GM21360 (cell line): ENCODE results near the gene KLK3.

ENCODE experiments used
- ATAC-seq: cut with Tn5 transposase; IDR thresholded peaks from one replicate; pipeline ENCODE4 v1.9.1; 2021; ENCODE audit warnings: mild to moderate bottlenecking, moderate library complexity; ENCODE audit not compliant: unreplicated experiment

Gene KLK3

GRCh38 chr19:50896591-50897190 is 42.0 kb downstream of the KLK3 start:
- ATAC-seq, result peak; percentile 72

- ATAC-seq, result peak; percentile 25
Observed at GRCh38 chr19:50897191-50897607, 42.5 kb downstream of the KLK3 start.

DNA sequence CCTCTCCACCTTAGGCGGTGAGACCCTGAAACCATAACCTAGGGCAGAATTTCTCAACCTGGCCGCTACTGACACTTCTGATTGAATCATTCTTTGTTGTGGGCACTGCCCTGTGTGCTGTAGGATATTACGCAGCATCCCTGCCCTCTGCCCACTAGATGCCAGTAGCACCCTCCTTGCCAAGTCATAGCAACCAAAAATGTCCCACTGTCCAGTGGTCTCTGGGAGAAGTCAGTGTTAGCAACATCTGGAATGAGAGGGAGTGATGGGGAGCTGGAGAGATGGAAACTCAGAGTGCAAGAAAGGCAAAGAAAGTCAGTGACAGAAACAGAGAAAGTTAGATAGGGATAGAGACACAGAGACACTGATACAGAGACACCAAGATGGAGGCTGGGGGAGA is 42.9 kb downstream of the KLK3 start:
- peak; percentile 2 for ATAC-seq

DNA sequence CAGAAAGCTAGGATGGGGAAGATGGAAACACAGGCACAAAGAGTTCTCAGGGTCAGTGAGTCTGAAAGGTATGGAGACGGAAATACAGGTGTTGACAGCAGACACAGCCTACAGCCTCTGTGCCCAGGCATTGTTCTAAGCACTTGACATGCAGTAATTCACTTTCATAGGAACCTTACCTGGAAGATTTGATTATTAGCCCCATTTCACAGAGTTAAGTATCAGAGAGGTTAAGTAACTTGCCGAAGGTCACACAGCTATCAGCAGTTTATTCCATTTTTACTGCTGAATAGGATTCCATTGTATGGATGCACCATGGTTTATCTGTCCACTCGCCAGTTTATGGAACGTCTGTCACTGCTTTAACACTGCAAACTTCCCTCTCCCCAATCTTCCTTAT is 43.3 kb downstream of the KLK3 start:
- no peak for ATAC-seq

- ATAC-seq, result no peak
Observed at GRCh38 chr19:50899569-50899968, 44.9 kb downstream of the KLK3 start.

DNA sequence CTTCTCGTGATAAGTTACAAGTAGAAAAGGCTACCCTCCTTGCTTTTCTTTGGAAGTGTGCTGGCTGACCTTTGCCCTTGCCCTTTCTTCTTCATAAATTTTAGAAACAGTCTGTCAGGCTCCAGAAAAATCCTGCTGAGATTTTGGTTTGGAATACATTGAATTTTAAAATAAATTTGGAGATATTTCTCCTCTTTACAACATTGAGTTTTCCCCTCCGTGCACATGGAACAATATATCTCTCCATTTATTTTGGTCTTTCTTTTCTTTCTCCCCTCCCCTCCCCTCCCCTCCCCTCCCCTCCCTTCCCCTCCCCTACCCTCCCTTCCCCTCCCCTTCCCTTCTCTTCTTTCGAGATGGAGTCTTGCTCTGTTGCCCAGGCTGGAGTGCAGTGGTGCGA is 47.9 kb downstream of the KLK3 start:
- no peak for ATAC-seq

GRCh38 chr19:50906217-50906616 is 51.5 kb downstream of the KLK3 start:
- ATAC-seq, result no peak

DNA sequence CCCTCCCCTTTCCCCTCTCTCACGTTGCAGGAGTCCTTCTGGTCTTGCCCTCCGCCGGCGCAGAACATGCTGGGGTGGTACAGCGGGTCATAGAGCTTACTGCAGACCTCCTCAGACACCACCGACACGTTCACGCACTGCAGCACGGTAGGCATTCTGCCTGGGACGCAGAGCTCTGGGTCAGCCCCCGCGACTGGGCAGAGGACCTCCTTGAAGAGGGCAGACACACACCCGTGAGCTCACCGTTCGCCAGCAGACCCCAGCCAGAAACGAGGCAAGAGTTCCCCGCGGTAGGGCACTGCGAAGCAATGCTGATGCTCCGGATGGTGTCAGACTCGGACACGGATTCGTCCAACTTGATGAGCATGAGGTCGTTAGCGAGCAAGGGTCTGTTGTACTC is 53.6 kb downstream of the KLK3 start:
- ATAC-seq, result no peak

DNA sequence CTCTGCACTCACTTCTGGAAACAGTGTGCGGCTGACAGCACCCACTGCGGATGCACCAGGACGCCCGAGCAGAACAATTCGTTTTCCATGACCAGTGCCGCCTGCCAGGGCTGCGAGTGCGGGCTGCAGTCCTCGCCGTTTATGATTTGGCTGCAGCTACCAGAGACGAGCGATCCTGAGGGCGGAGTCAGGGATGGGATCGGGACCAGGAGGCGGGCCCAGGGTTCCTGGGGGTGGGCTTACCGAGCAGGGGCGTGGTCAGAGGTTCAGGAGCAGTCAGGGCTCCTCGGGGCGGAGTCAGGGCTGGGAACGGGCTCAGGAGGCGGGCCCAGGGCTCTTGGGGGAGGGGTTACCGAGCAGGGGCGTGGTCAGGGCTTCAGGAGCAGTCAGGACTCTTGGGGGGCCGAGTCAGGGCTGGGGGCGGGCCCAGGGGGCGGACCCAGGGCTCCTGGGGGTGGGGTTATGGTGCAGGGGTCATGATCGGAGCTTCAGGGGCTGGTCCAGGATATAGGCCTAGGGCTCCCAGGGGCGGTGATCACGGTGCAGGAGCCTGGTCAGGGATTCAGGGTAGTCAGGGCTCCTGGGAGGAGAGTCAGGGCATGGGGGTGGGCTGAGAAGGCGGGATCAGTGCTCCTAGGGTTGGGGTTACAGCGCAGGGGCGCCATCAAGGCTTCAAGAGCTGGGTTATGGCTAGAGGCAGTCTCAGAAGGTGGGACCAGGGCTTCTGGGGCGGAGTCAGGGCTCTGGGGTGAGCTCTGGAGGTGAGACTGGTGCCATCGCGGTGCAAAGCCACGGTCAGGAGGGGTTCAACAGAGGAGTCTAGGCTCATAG is 54.7 kb downstream of the KLK3 start:
- ATAC-seq, result peak; percentile 62
